ENCODE measurements around the gene POLN.
"Not testable (repeated sequence)": the region's sequence is repeated elsewhere in the genome, so short reads cannot be mapped to it uniquely, and the experiment has no call there.

Gene POLN

GRCh38 chr4:2275044-2275397 lies 33.1 kb upstream of the POLN start:
- DNase-seq, result not testable (repeated sequence)

GRCh38 chr4:2274320-2275043 lies 32.6 kb upstream of the POLN start:
- no peak for DNase-seq

GRCh38 chr4:2273657-2274319 lies 31.9 kb upstream of the POLN start:
- no peak for DNase-seq

- no peak for DNase-seq
These were observed 31.3 kb upstream of the POLN start for GRCh38 chr4:2273221-2273620.

- DNase-seq, result no peak
These were observed 30.9 kb upstream of the POLN start for GRCh38 chr4:2272828-2273120.

- DNase-seq, result no peak
These were observed 30.3 kb upstream of the POLN start for GRCh38 chr4:2272026-2272827.

GRCh38 chr4:2271279-2272025 lies 29.5 kb upstream of the POLN start:
- DNase-seq, result no peak

- DNase-seq, result no peak
These were observed 28.6 kb upstream of the POLN start for GRCh38 chr4:2270341-2271165.

- no peak for DNase-seq
These were observed 27.8 kb upstream of the POLN start for GRCh38 chr4:2269618-2270163.

GRCh38 chr4:2269206-2269531 lies 27.2 kb upstream of the POLN start:
- no peak for DNase-seq

- DNase-seq, result no peak
These were observed 26.7 kb upstream of the POLN start for GRCh38 chr4:2268357-2269205.

- no peak for DNase-seq
These were observed 25.9 kb upstream of the POLN start for GRCh38 chr4:2267841-2268240.

- no peak for DNase-seq
These were observed 25.4 kb upstream of the POLN start for GRCh38 chr4:2267320-2267811.

- no peak for DNase-seq
These were observed 24.9 kb upstream of the POLN start for GRCh38 chr4:2266821-2267220.

- no peak for DNase-seq
These were observed 24.3 kb upstream of the POLN start for GRCh38 chr4:2266181-2266580.

GRCh38 chr4:2265113-2266110 lies 23.5 kb upstream of the POLN start:
- no peak for DNase-seq

- no peak for DNase-seq
These were observed 22.6 kb upstream of the POLN start for GRCh38 chr4:2264481-2265041.

- no peak for DNase-seq
These were observed 22.0 kb upstream of the POLN start for GRCh38 chr4:2263926-2264321.

GRCh38 chr4:2262944-2263250 lies 21.0 kb upstream of the POLN start:
- no peak for DNase-seq
